K562 (cell line): ENCODE results near the gene CRYBB1. TPM values are rescaled to one million over a fixed set of nuclear protein-coding genes. Genes with fewer than 3 reads are reported as not detected.

Experiments used
- ELF2 ChIP-seq: fragments of 250-450 bp; sonication (Bioruptor Pico); IDR thresholded peaks from 2 replicates; pipeline ENCODE4 v1.5.0; 2021; ENCODE audit warnings: mild to moderate bottlenecking
- EWSR1 ChIP-seq: fragments of 450-650 bp; IDR thresholded peaks from 2 replicates; pipeline ENCODE4 v1.6.1; 2018; ENCODE audit warnings: borderline replicate concordance, mild to moderate bottlenecking, low read depth, moderate library complexity; ENCODE audit not compliant: partially characterized antibody
- FOXA3 ChIP-seq, 2 experiments: fragments of 450-650 bp in 1 of 2; sonication (generic) in 1 of 2; formaldehyde crosslinking; IDR thresholded peaks in 1 of 2; conservative IDR thresholded peaks in 1 of 2; 2 replicates each; pipeline versions ENCODE4 v1.4.0 to v1.8.0; 2020 to 2022; ENCODE audit warnings: mild to moderate bottlenecking in 2 of 2, missing genetic modification reagents in 1 of 2
- HDAC2 ChIP-seq: fragments of 450-650 bp; IDR thresholded peaks from 2 replicates; pipeline ENCODE4 v1.6.1; 2016; ENCODE audit warnings: mild to moderate bottlenecking
- RNF2 ChIP-seq: sonication (generic); IDR thresholded peaks from 2 replicates; pipeline ENCODE4 v1.6.1; 2016
- SMARCA5 ChIP-seq: fragments of 450-650 bp; IDR thresholded peaks from 2 replicates; pipeline ENCODE4 v1.6.1; 2016
- SRSF3 ChIP-seq: fragments of 200-400 bp; formaldehyde crosslinking; IDR thresholded peaks from 2 replicates; pipeline ENCODE4 v1.6.1; 2016; ENCODE audit warnings: mild to moderate bottlenecking, low read length, moderate library complexity; ENCODE audit not compliant: insufficient read depth
- TCFL5 ChIP-seq: fragments of 250-450 bp; sonication (Bioruptor Pico); conservative IDR thresholded peaks from 2 replicates; pipeline ENCODE4 v1.6.1; 2021; ENCODE audit warnings: mild to moderate bottlenecking, moderate library complexity, matching md5 sums
- ZFP1 ChIP-seq: fragments of 450-650 bp; formaldehyde crosslinking; IDR thresholded peaks from 2 replicates; pipeline ENCODE4 v1.4.0; 2020; ENCODE audit warnings: mild to moderate bottlenecking, mixed read lengths
- ZNF436 ChIP-seq: fragments of 250-450, 450-650 bp; sonication (Bioruptor Pico); formaldehyde crosslinking; IDR thresholded peaks from 2 replicates; pipeline ENCODE4 v1.7.0; 2020; ENCODE audit warnings: mild to moderate bottlenecking
- ZNF695 ChIP-seq: fragments of 450-650 bp; formaldehyde crosslinking; IDR thresholded peaks from 2 replicates; pipeline ENCODE4 v1.4.0; 2020; ENCODE audit warnings: mild to moderate bottlenecking, moderate library complexity
- ZNF764 ChIP-seq: fragments of 250-450 bp; sonication (Bioruptor Pico); IDR thresholded peaks from 2 replicates; pipeline ENCODE4 v1.4.0; 2020; ENCODE audit warnings: low read depth, mild to moderate bottlenecking, moderate library complexity
- polyA plus RNA-seq, 8 experiments: library from polyadenylated mRNA; depleted of rRNA in 4 of 8; stranded (reverse) in 5 of 8; unstranded in 3 of 8; fragments of >200 nt; fragmentation: Nextera tagmentation in 2 of 8; fragmentation: Illumina TruSeq in 1 of 8; extraction: Ambion mirVana in 2 of 8; extraction: Trizol in 1 of 8; gene quantifications; 2 replicates each; pipeline versions ENCODE4 v1.2.1 to v1.2.3, GENCODE V29; 2011 to 2014; ENCODE audit warnings: inconsistent platforms in 1 of 8, missing spikeins in 1 of 8
- total RNA-seq, 7 experiments: library from RNA; depleted of rRNA in 6 of 7; stranded (reverse); fragments of >200 nt in 6 of 7; fragmentation: Illumina TruSeq in 2 of 7; extraction: Trizol in 2 of 7; gene quantifications; 2 replicates each; pipeline versions ENCODE4 v1.2.1 to v1.2.3, GENCODE V29; 2011 to 2021; ENCODE audit warnings: low replicate concordance in 1 of 7
- TF ChIP-seq, protein P1 (sequence below): sonication (generic); formaldehyde crosslinking; IDR thresholded peaks from 2 replicates; pipeline ENCODE4 v1.8.0; 2022; ENCODE audit warnings: mild to moderate bottlenecking, missing genetic modification reagents
- TF ChIP-seq, protein P2 (sequence below), 2 experiments: fragments of 150-350 bp in 1 of 2; IDR thresholded peaks; 2 replicates each; pipeline ENCODE4 v1.6.1; 2012 to 2016; ENCODE audit warnings: low read depth in 2 of 2, low read length in 2 of 2, mild to moderate bottlenecking in 1 of 2, moderate library complexity in 1 of 2
- TF ChIP-seq, protein P3 (sequence below): sonication (generic); formaldehyde crosslinking; IDR thresholded peaks from 2 replicates; pipeline ENCODE4 v1.8.0; 2022; ENCODE audit warnings: missing genetic modification reagents, mild to moderate bottlenecking, borderline replicate concordance
- TF ChIP-seq, protein P4 (sequence below): fragments of 250-450 bp; sonication (Bioruptor Pico); IDR thresholded peaks from 2 replicates; pipeline ENCODE4 v1.9.0; 2021; ENCODE audit warnings: mild to moderate bottlenecking, inconsistent platforms

CRYBB1 gene
- total and polyA plus RNA-seq, 9 of the 15 experiments (the other 6 are each of a cell fraction or from before 2014, with no cell fraction given), result 0.16 to 0.45 (median 0.33) TPM; not detected in 2

DNA sequence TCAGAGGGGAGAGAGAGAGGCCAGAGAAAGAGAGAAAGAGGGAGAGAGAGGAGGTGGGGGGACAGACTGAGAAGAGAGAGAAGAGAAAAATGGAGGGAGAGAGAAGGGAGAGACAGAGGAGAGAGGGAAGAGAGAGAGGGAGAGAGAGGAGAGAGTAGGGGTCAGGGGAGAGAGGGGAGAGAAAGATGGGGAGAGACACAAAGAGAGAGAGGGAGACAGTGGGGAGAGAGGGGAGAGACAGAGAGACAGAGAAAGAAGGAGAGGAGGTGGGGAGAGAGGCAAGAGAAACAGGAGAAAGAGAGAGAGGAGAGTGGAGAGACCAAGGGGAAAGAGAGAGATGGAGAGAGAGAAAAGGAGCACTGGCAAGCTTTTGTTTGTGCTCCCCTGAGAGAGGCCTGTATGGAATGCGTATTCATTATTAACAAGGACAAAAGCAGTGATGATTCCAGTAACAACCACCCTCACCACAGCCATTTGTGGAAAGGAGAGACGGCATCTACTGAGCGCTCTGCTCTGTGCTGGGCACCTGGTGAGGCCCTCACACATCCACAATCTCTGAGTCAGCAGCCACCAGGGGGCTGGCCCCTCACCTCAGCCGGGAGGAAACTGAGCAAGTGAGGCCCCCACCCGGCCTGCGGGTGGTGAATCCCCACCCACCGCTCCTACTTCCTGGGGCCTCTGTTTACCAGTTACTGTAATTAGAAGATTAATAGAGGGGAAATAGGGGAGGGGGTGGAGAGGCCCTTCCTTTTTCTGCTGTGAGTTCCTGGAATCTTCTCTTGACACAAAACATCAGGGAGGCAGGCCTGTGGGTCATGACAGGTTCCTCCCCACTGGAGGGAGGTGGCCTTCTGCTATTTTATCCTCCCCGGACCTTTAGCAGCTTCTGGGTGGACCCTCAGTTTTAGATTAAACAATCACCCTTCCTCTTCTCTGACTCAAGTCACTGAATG, 24.9 kb upstream of the CRYBB1 start (continued):
- TF ChIP-seq, protein P1, sequence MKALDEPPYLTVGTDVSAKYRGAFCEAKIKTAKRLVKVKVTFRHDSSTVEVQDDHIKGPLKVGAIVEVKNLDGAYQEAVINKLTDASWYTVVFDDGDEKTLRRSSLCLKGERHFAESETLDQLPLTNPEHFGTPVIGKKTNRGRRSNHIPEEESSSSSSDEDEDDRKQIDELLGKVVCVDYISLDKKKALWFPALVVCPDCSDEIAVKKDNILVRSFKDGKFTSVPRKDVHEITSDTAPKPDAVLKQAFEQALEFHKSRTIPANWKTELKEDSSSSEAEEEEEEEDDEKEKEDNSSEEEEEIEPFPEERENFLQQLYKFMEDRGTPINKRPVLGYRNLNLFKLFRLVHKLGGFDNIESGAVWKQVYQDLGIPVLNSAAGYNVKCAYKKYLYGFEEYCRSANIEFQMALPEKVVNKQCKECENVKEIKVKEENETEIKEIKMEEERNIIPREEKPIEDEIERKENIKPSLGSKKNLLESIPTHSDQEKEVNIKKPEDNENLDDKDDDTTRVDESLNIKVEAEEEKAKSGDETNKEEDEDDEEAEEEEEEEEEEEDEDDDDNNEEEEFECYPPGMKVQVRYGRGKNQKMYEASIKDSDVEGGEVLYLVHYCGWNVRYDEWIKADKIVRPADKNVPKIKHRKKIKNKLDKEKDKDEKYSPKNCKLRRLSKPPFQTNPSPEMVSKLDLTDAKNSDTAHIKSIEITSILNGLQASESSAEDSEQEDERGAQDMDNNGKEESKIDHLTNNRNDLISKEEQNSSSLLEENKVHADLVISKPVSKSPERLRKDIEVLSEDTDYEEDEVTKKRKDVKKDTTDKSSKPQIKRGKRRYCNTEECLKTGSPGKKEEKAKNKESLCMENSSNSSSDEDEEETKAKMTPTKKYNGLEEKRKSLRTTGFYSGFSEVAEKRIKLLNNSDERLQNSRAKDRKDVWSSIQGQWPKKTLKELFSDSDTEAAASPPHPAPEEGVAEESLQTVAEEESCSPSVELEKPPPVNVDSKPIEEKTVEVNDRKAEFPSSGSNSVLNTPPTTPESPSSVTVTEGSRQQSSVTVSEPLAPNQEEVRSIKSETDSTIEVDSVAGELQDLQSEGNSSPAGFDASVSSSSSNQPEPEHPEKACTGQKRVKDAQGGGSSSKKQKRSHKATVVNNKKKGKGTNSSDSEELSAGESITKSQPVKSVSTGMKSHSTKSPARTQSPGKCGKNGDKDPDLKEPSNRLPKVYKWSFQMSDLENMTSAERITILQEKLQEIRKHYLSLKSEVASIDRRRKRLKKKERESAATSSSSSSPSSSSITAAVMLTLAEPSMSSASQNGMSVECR (CRISPR knock-in tag), result no peak
- TF ChIP-seq ZNF436 (no peak), EWSR1 (no peak), ELF2 (CRISPR knock-in tag) (no peak), ZNF764 (no peak), SMARCA5 (no peak), SRSF3 (no peak), RNF2 (no peak), ZFP1 (CRISPR knock-in tag) (no peak), FOXA3 (CRISPR knock-in tag; conservative IDR thresholded peaks at IDR 0.05 in 1 of 2, IDR thresholded peaks at IDR 0.05 in 1 of 2) (no peak), ZNF695 (CRISPR knock-in tag) (no peak), TCFL5 (CRISPR knock-in tag) (no peak), HDAC2 (0 out of 2 replicates have a peak, but pooled peaks have one; percentile 19)
- TF ChIP-seq, protein P2, sequence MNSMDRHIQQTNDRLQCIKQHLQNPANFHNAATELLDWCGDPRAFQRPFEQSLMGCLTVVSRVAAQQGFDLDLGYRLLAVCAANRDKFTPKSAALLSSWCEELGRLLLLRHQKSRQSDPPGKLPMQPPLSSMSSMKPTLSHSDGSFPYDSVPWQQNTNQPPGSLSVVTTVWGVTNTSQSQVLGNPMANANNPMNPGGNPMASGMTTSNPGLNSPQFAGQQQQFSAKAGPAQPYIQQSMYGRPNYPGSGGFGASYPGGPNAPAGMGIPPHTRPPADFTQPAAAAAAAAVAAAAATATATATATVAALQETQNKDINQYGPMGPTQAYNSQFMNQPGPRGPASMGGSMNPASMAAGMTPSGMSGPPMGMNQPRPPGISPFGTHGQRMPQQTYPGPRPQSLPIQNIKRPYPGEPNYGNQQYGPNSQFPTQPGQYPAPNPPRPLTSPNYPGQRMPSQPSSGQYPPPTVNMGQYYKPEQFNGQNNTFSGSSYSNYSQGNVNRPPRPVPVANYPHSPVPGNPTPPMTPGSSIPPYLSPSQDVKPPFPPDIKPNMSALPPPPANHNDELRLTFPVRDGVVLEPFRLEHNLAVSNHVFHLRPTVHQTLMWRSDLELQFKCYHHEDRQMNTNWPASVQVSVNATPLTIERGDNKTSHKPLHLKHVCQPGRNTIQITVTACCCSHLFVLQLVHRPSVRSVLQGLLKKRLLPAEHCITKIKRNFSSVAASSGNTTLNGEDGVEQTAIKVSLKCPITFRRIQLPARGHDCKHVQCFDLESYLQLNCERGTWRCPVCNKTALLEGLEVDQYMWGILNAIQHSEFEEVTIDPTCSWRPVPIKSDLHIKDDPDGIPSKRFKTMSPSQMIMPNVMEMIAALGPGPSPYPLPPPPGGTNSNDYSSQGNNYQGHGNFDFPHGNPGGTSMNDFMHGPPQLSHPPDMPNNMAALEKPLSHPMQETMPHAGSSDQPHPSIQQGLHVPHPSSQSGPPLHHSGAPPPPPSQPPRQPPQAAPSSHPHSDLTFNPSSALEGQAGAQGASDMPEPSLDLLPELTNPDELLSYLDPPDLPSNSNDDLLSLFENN (IDR thresholded peaks at IDR 0.05; ENCODE audit: low read depth in 2 of 2, low read length in 2 of 2), result no peak
- TF ChIP-seq, protein P3, sequence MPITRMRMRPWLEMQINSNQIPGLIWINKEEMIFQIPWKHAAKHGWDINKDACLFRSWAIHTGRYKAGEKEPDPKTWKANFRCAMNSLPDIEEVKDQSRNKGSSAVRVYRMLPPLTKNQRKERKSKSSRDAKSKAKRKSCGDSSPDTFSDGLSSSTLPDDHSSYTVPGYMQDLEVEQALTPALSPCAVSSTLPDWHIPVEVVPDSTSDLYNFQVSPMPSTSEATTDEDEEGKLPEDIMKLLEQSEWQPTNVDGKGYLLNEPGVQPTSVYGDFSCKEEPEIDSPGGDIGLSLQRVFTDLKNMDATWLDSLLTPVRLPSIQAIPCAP (CRISPR knock-in tag), result no peak
- TF ChIP-seq, protein P4, sequence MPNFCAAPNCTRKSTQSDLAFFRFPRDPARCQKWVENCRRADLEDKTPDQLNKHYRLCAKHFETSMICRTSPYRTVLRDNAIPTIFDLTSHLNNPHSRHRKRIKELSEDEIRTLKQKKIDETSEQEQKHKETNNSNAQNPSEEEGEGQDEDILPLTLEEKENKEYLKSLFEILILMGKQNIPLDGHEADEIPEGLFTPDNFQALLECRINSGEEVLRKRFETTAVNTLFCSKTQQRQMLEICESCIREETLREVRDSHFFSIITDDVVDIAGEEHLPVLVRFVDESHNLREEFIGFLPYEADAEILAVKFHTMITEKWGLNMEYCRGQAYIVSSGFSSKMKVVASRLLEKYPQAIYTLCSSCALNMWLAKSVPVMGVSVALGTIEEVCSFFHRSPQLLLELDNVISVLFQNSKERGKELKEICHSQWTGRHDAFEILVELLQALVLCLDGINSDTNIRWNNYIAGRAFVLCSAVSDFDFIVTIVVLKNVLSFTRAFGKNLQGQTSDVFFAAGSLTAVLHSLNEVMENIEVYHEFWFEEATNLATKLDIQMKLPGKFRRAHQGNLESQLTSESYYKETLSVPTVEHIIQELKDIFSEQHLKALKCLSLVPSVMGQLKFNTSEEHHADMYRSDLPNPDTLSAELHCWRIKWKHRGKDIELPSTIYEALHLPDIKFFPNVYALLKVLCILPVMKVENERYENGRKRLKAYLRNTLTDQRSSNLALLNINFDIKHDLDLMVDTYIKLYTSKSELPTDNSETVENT (CRISPR knock-in tag), result no peak
